ENCODE measurements around the gene HLA-DMA. TPM values are rescaled to one million over a fixed set of nuclear protein-coding genes. Genes with fewer than 3 reads are reported as not detected.

HLA-DMA gene
- total RNA-seq, 2 donors from 2014 or later: 9.2 to 15.4 TPM

- no peak overlapping the region for H3K4me3 ChIP-seq
- no peak for TF ChIP-seq CTCF (IDR thresholded peaks at IDR 0.05)
Observed at GRCh38 chr6:32936239-32937152, 16.4 kb downstream of the HLA-DMA start.

GRCh38 chr6:32935551-32936238, 17.2 kb downstream of the HLA-DMA start:
- DNase-seq (ENCODE audit: low spot score): no peak
- no peak for TF ChIP-seq CTCF (IDR thresholded peaks at IDR 0.05)
- Histone ChIP-seq H3K27ac (no peak overlapping the region), H3K27me3 (no peaks in the 10 kb centered on the region), H3K36me3 (no peaks in the 10 kb centered on the region), H3K9me3 (no peaks in the 10 kb centered on the region), H3K4me3 (no peak overlapping the region), H3K4me1 (peaks cover 0 to 6% of the 10 kb centered on the region in 2 donors)

More at GRCh38 chr6:32936239-32937152, 16.4 kb downstream of the HLA-DMA start:
- no peak for DNase-seq (ENCODE audit: low spot score)
- H3K9me3 ChIP-seq: no peaks in the 10 kb centered on the region
- H3K4me1 ChIP-seq: peaks cover 0 to 14% of the 10 kb centered on the region in 2 donors
- no peaks in the 10 kb centered on the region for H3K36me3 ChIP-seq
- H3K27ac ChIP-seq: peak overlapping the region in 1 of 2 donors; percentile 15
- no peaks in the 10 kb centered on the region for H3K27me3 ChIP-seq

GRCh38 chr6:32933661-32934085, 19.2 kb downstream of the HLA-DMA start:
- DNase-seq (ENCODE audit: low spot score): peak; percentile 88
- H3K9me3 ChIP-seq: no peaks in the 10 kb centered on the region
- H3K4me3 ChIP-seq: no peak overlapping the region
- TF ChIP-seq CTCF (IDR thresholded peaks at IDR 0.05): peak; percentile 58 to 86
- no peaks in the 10 kb centered on the region for H3K27me3 ChIP-seq
- H3K27ac ChIP-seq: no peak overlapping the region
- H3K4me1 ChIP-seq: no peaks in the 10 kb centered on the region
- H3K36me3 ChIP-seq: no peaks in the 10 kb centered on the region

GRCh38 chr6:32932132-32932868, 20.6 kb downstream of the HLA-DMA start:
- no peak for TF ChIP-seq CTCF (IDR thresholded peaks at IDR 0.05)
- Histone ChIP-seq H3K4me1 (no peaks in the 10 kb centered on the region), H3K27me3 (no peaks in the 10 kb centered on the region), H3K9me3 (no peaks in the 10 kb centered on the region), H3K27ac (no peak overlapping the region), H3K4me3 (no peak overlapping the region), H3K36me3 (no peaks in the 10 kb centered on the region)
- no peak for DNase-seq (ENCODE audit: low spot score)

- Histone ChIP-seq H3K4me1 (no peaks in the 10 kb centered on the region), H3K4me3 (no peak overlapping the region), H3K27ac (no peak overlapping the region), H3K27me3 (no peaks in the 10 kb centered on the region), H3K9me3 (no peaks in the 10 kb centered on the region), H3K36me3 (no peaks in the 10 kb centered on the region)
- TF ChIP-seq CTCF (IDR thresholded peaks at IDR 0.05): no peak
- no peak for DNase-seq (ENCODE audit: low spot score)
Observed at GRCh38 chr6:32931211-32931610, 21.7 kb downstream of the HLA-DMA start.
